GM12878 (cell line): ENCODE results near the gene FAM89B. TPM values are rescaled to one million over a fixed set of nuclear protein-coding genes. Genes with fewer than 3 reads are reported as not detected.

Experiments
- ATAC-seq: fragments of 200-7000 bp; cut with Tn5 transposase; 3 replicates; pipeline ENCODE4 v1.9.1; 2020; ENCODE audit warnings: mild to moderate bottlenecking, moderate library complexity
- BruUV-seq: library from RNA; stranded (reverse); fragments of 400-500 nt; replicated peaks from 2 replicates; lab custom pipeline; 2021; lab: Mats Ljungman, UMichigan
- CTCF ChIA-PET: fragments of 300-600 bp; sonication (Branson Sonifier 250); formaldehyde crosslinking; extraction: SDS; loops from one replicate; lab custom pipeline; 2021; ENCODE audit warnings: inconsistent platforms; lab: Yijun Ruan, JAX
- POLR2A ChIA-PET: fragments of 350-600 bp; formaldehyde crosslinking; extraction: SDS; loops from one replicate; lab custom pipeline; 2021; ENCODE audit warnings: inconsistent platforms; lab: Charles Lee
- RAD21 ChIA-PET: fragments of 300-600 bp; sonication (Branson Sonifier 250); formaldehyde crosslinking; loops from one replicate; lab custom pipeline; 2023; ENCODE audit warnings: antibody characterized with exemption; ENCODE audit not compliant: unreplicated experiment; lab: Charles Lee
- SMC1A ChIA-PET: fragments of 300-600 bp; sonication (Branson Sonifier 250); formaldehyde crosslinking; loops from one replicate; lab custom pipeline; 2023; ENCODE audit not compliant: unreplicated experiment, uncharacterized antibody; lab: Charles Lee
- DNase-seq: peaks from one replicate; pipeline ENCODE4 v3.0.0-alpha.2; 2011; ENCODE audit warnings: low read depth, low spot score
- FAIRE-seq: peaks from 3 replicates; lab custom pipeline; 2011; peaks lifted over from hg19 to GRCh38; lab: Jason Lieb, UNC
- H2AFZ ChIP-seq: 2 replicates; pipeline ENCODE4 v1.6.0; 2011; ENCODE audit warnings: low read depth, low read length, control low read depth; ENCODE audit not compliant: control insufficient read depth
- H3K27ac ChIP-seq: 2 replicates; pipeline ENCODE4 v1.5.1; 2011; ENCODE audit warnings: control low read depth; ENCODE audit not compliant: control insufficient read depth, insufficient read depth
- H3K27me3 ChIP-seq, 2 experiments: replicated peaks in 1 of 2; 2 replicates each; pipeline versions ENCODE4 v1.6.0 to v1.6.1; 2011; ENCODE audit warnings: low read length in 1 of 2; ENCODE audit not compliant: control insufficient read depth in 2 of 2, insufficient read depth in 2 of 2
- H3K36me3 ChIP-seq, 2 experiments: 2 replicates each; pipeline ENCODE4 v1.5.1; 2011; ENCODE audit warnings: low read length in 1 of 2; ENCODE audit not compliant: control insufficient read depth in 2 of 2, insufficient read depth in 2 of 2
- H3K4me1 ChIP-seq: 2 replicates; pipeline ENCODE4 v1.6.1; 2011; ENCODE audit warnings: mild to moderate bottlenecking, low read length, moderate library complexity, mixed read lengths; ENCODE audit not compliant: control insufficient read depth, insufficient read depth
- H3K4me2 ChIP-seq: 2 replicates; pipeline ENCODE4 v1.6.0; 2011; ENCODE audit warnings: control low read depth; ENCODE audit not compliant: control insufficient read depth, insufficient read depth
- H3K4me3 ChIP-seq: fragments of 200-600 bp; sonication (generic); 2 replicates; pipeline ENCODE4 v1.5.1; 2016
- H3K79me2 ChIP-seq: 2 replicates; pipeline ENCODE4 v1.6.0; 2011; ENCODE audit warnings: low read length; ENCODE audit not compliant: control insufficient read depth, insufficient read depth
- H3K9ac ChIP-seq: 2 replicates; pipeline ENCODE4 v1.8.0; 2011; ENCODE audit warnings: low read length, control low read depth, mixed read lengths; ENCODE audit not compliant: control insufficient read depth, insufficient read depth
- H3K9me3 ChIP-seq: replicated peaks from 3 replicates; pipeline ENCODE4 v1.5.1; 2011; ENCODE audit warnings: mild to moderate bottlenecking, low read length; ENCODE audit not compliant: control insufficient read depth, insufficient read depth
- H4K20me1 ChIP-seq: 2 replicates; pipeline ENCODE4 v1.6.0; 2011; ENCODE audit not compliant: control insufficient read depth, insufficient read depth
- BCL3 ChIP-seq: IDR thresholded peaks from 2 replicates; pipeline ENCODE4 v1.6.1; 2011; ENCODE audit warnings: borderline replicate concordance, low read depth, mild to moderate bottlenecking, moderate library complexity, low read length; ENCODE audit not compliant: insufficient read depth, poor library complexity, severe bottlenecking
- BHLHE40 ChIP-seq, 2 experiments: fragments of 450-650 bp in 1 of 2; IDR thresholded peaks; 2 replicates each; pipeline ENCODE4 v1.6.1; 2011 to 2017; ENCODE audit warnings: low read depth in 2 of 2, borderline replicate concordance in 1 of 2, improper control_type of control experiment in 1 of 2, low read length in 1 of 2, mild to moderate bottlenecking in 1 of 2
- E2F8 ChIP-seq: fragments of 450-650 bp; IDR thresholded peaks from 2 replicates; pipeline ENCODE4 v1.6.1; 2018; ENCODE audit warnings: mild to moderate bottlenecking, low read depth, moderate library complexity; ENCODE audit not compliant: partially characterized antibody
- JUNB ChIP-seq: IDR thresholded peaks from 2 replicates; pipeline ENCODE4 v1.6.1; 2016; ENCODE audit warnings: antibody characterized with exemption, mild to moderate bottlenecking
- ZBTB4 ChIP-seq: fragments of 450-650 bp; formaldehyde crosslinking; IDR thresholded peaks from 2 replicates; pipeline ENCODE4 v1.4.0; 2022; ENCODE audit warnings: mild to moderate bottlenecking, moderate library complexity
- WGBS: methylation state at CpG from one replicate; pipeline ENCODE4 v1.1.6; 2016; ENCODE audit warnings: low lambda C conversion rate; ENCODE audit not compliant: insufficient replicate concordance, insufficient coverage; ENCODE audit errors: missing lambda C conversion rate; 5-methylcytosine and 5-hydroxymethylcytosine counted together
- in situ Hi-C: fragments of 300-500 bp; cut with MboI; formaldehyde crosslinking; loops from 9 replicates; pipeline ENCODE4 v1.14.3; 2018; ENCODE audit warnings: mixed read lengths
- intact Hi-C: fragments of 100-400 bp; cut with micrococcal nuclease; formaldehyde crosslinking; loops from one replicate; pipeline ENCODE4 v1.14.2; 2022; ENCODE audit not compliant: unreplicated experiment
- polyA plus RNA-seq, 11 experiments: library from polyadenylated mRNA; depleted of rRNA in 4 of 11; unstranded in 6 of 11; stranded (reverse) in 5 of 11; fragments of >200 nt; fragmentation: Nextera tagmentation in 4 of 11; fragmentation: Illumina TruSeq in 1 of 11; extraction: Ambion mirVana in 4 of 11; extraction: Trizol in 1 of 11; gene quantifications; 1 replicate in 1 of 11; 2 replicates in 10 of 11; pipeline versions ENCODE4 v1.2.1 to v1.2.3, GENCODE V29; 2011 to 2016; ENCODE audit warnings: inconsistent platforms in 2 of 11, missing spikeins in 2 of 11, low read depth in 1 of 11
- total RNA-seq, 4 experiments: library from RNA; depleted of rRNA in 3 of 4; stranded (reverse); fragments of >200 nt in 3 of 4; fragmentation: Illumina TruSeq in 1 of 4; extraction: Trizol in 1 of 4; gene quantifications; 2 replicates each; pipeline versions ENCODE4 v1.2.1 to v1.2.3, GENCODE V29; 2013 to 2021
- TF ChIP-seq, protein P1 (sequence below): IDR thresholded peaks from 2 replicates; pipeline ENCODE4 v1.6.1; 2011; ENCODE audit warnings: low read depth, mild to moderate bottlenecking, low read length, moderate library complexity, borderline replicate concordance; ENCODE audit errors: extremely low read depth
- TF ChIP-seq, protein P2 (sequence below): IDR thresholded peaks from 2 replicates; pipeline ENCODE4 v1.6.1; 2011; ENCODE audit warnings: low read depth, low read length, improper control_type of control experiment, borderline replicate concordance

FAM89B gene
- total and polyA plus RNA-seq, 10 of the 15 experiments (the other 5 are each of a cell fraction or from before 2014, with no cell fraction given), result 0.34 to 36.7 (median 9.8) TPM

DNA sequence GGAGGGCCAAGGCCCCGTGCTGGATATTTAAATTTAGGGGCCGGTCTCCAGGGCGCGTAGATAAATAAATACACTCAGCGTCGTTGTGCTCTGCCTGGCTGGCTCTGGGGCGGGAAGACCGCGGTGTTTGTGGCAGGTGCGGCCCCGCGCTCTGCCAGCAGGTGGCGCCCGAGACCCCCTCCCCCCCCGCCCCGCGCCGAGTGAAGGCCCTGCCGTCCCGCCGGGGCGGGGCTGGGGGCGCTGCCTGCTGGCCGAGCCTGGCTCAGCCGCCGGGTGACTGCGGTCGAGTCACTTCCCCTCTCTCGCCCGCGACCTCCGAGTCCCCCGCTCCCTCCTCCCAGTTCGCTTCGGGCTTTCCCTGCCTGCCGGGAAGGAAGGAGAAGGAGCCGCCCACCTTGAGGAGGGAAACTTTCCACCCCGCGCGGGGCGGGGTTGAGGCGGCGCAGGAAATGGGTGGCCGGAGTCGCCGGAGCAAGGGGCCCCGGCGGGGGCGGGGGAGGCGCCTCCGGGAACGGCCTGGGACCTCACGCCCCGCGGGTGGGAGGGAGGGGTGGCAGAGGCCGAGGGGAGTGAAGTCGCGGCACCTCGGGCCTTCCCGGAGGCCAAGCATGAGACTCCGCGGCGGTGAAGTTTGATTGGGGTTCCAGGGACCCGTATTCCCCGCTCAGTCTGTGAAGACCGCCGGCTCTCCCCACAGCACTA lies 1.9 kb downstream of the FAM89B start (continued):
- peak; percentile 68 for TF ChIP-seq BCL3
- no peak for TF ChIP-seq JUNB

- WGBS, result 1% methylated on average over 28 of the region's 28 CpGs
- H3K4me1 ChIP-seq, result peaks cover 35% of the 10 kb centered on the region
- TSS peak; percentile 96 for BruUV-seq
- DNase-seq, result no peak
- H3K9me3 ChIP-seq, result no peaks in the 10 kb centered on the region
- H3K27me3 ChIP-seq, result no peaks in the 10 kb centered on the region
- peak overlapping the region; percentile 96 for H3K27ac ChIP-seq
- H4K20me1 ChIP-seq, result no peaks in the 10 kb centered on the region; the same call in 1 of the 2 replicates
- peaks cover 77% of the 10 kb centered on the region for H3K79me2 ChIP-seq
- H3K9ac ChIP-seq, result peak overlapping the region; percentile 52
- ChIA-PET CTCF (interaction anchor here (0.6 to 5.7 kb wide), 8 partner anchors 13 to 205 kb away, joined by 3 to 130 read pairs (median 4); no protein-coding TSS in a partner anchor), RAD21 (interaction anchor here (0.9 to 4.0 kb wide), 8 partner anchors 13 to 88 kb away, joined by 4 to 132 read pairs (median 7); partner anchors contain the start of genes KCNK7, MAP3K11, PCNX3 and RELA), SMC1A (interaction anchor here (0.6 to 4.2 kb wide), 5 partner anchors 13 to 159 kb away, joined by 3 to 93 read pairs (median 4); partner anchors contain the start of gene PCNX3), POLR2A (interaction anchor here (0.5 to 4.9 kb wide), 6 partner anchors 13 to 65 kb away, joined by 4 to 129 read pairs (median 8); partner anchors contain the start of genes MAP3K11 and PCNX3)
- in situ Hi-C loops (no loop called here), intact Hi-C loops (loop anchor here (1.0 to 5.0 kb wide), 4 partner anchors 13 to 158 kb away; partner anchors contain the start of gene PCNX3)
- H3K4me3 ChIP-seq, result peak overlapping the region; percentile 97
- peak; percentile 0; the same call in 2 of the 3 replicates for ATAC-seq
- peaks cover 5% of the 10 kb centered on the region in 2 experiments; a peak in 3 of 4 replicates for H3K36me3 ChIP-seq
- peak overlapping the region; percentile 65 for H3K4me2 ChIP-seq
- H2AFZ ChIP-seq, result peak overlapping the region; percentile 43; the same call in 1 of the 2 replicates
- peak; percentile 41 for FAIRE-seq
- TF ChIP-seq ZBTB4, result no peak
- no peak for TF ChIP-seq E2F8
- peak in 1 of 2 experiments; percentile 37; a peak in 1 of 4 replicates for TF ChIP-seq BHLHE40 (IDR thresholded peaks at IDR 0.05; ENCODE audit: borderline replicate concordance in 1 of 2, low read depth in 2 of 2, low read length in 1 of 2)
- TF ChIP-seq, protein P1, sequence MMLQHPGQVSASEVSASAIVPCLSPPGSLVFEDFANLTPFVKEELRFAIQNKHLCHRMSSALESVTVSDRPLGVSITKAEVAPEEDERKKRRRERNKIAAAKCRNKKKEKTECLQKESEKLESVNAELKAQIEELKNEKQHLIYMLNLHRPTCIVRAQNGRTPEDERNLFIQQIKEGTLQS, result no peak
- TF ChIP-seq, protein P2, sequence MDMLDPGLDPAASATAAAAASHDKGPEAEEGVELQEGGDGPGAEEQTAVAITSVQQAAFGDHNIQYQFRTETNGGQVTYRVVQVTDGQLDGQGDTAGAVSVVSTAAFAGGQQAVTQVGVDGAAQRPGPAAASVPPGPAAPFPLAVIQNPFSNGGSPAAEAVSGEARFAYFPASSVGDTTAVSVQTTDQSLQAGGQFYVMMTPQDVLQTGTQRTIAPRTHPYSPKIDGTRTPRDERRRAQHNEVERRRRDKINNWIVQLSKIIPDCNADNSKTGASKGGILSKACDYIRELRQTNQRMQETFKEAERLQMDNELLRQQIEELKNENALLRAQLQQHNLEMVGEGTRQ, result no peak
Measured at GRCh38 chr11:65574811-65575567, 2.7 kb downstream of the FAM89B start.
